HS-27A (cell line): Measurements from ENCODE around the gene CCDC170.

ENCODE experiments used
- DNase-seq: peaks from one replicate; pipeline ENCODE4 v3.0.0-alpha.2; 2012; ENCODE audit warnings: low read depth, missing footprints

CCDC170 gene

DNA sequence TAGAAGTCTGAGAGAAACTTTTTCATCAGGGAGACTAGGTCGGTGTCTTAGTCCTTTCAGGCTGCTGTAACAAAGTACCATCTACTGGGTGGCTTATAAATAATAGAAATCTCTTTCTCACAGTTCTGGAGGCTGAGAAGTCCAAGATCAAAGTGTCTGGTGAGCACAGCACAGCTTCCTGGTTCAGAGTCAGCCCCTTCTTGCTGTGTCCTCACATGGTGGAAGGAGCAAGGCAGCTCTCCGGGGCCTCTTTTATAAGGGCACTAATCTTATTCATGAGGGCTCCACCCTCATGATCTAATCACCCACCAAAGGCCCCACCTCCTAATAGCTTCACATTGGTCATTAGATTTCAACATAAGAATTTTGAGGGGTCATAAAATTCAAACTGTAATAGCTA, 122.8 kb downstream of the CCDC170 start:
- no peak for DNase-seq

DNA sequence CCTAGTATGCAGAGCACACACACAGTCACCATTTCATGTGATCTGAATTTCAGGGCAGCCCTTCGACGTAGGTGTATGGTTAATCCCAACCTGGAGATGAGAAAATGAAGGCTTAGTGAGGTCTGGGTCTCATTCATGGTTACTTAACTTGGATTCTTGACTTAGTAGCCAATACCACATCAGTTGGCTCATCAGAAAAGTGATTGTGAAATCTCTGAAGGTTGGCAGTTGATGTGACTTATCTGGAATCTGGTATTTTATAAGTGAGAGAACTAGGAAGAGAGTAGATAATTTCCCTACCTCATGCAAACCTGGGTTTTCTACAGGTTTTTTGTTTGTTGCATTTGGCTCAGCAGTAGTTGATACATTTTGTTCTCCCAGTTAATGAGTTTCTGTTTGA, 123.7 kb downstream of the CCDC170 start:
- no peak for DNase-seq

DNA sequence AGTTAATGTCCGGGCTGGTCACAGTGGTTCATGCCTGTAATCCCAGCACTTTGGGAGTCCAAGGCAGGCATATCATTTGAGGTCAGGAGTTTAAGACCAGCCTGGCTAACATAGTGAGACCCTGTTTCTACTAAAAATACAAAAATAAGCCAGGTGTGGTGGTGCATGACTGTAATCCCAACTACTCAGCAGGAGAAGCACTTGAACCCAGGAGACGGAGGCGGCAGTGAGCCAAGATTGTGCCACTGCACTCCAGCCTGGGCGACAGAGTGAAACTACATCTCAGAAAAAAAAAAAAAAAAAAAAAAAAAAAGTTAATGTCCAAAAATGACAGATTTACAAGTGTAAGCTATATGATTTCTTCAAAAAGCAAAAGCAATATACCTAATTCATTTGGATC, 124.9 kb downstream of the CCDC170 start:
- DNase-seq = no peak

DNA sequence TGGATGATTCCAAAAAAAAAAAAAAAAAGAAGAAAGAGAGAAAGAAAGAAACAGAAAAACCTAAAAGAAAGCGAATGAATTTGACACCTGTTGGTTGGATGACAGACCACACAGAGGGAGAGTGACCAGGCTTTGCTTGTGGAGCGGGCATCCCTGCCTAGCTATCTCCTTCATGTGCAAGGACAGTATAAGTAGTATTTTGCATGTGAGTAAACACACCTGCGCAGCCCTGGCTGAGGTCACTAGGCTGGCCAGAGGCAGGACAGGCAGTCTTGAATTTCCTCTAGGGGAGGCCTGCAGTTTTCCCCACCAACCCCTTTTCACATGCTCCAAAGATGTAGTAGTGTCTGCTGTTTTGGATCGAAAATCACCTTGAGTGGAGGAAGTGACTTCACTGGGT, 126.4 kb downstream of the CCDC170 start:
- no peak for DNase-seq

GRCh38 chr6:151624071-151624470, 130.3 kb downstream of the CCDC170 start:
- DNase-seq = no peak

DNA sequence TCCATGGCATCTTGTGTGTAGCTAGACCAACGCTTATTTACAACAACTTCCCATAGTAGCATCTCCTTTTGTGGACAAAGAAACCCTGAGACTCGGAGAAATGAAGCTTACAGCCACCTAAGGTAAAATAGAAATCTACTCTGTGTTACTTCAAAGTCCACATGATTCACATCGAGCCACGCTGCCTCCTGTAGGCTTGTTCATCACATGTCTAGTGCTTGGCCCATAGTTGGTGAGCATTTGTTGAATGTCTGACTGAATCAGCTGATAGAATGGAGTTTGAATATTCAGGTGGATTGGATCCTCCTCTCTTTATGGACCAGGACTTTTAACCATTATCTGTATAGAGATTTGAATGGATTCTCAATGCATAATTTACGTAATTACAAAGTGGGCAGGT, 130.7 kb downstream of the CCDC170 start:
- no peak for DNase-seq

DNA sequence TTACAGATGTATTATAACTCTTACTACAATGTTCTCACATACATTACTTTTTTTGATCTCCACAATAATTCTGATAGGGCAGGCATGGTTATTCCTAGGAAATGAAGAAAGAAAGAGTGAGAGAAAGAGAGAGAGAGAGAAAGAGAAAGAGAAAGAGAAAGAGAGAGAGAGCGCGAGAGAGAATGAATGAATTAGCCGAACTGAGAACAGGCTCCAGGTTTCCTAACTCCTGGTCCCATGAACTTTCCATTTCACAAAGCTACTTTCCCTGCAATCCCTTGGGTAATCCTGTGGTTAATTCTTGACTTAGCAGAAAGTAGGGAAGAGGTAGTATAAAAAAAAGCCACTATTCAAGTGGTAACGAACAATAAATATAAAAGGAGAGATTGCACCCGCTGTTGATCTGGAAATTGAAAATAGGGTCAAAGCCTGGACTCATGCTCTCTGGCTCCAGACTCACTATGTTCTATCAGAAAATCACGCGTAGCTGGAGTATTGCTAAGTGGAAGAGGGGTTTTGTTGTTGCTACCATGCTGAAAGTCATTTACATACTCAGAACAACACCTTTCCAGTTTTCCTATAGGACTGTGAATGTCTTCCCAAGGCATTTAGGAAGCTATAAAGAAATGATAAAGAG, 131.2 kb downstream of the CCDC170 start:
- no peak for DNase-seq

DNA sequence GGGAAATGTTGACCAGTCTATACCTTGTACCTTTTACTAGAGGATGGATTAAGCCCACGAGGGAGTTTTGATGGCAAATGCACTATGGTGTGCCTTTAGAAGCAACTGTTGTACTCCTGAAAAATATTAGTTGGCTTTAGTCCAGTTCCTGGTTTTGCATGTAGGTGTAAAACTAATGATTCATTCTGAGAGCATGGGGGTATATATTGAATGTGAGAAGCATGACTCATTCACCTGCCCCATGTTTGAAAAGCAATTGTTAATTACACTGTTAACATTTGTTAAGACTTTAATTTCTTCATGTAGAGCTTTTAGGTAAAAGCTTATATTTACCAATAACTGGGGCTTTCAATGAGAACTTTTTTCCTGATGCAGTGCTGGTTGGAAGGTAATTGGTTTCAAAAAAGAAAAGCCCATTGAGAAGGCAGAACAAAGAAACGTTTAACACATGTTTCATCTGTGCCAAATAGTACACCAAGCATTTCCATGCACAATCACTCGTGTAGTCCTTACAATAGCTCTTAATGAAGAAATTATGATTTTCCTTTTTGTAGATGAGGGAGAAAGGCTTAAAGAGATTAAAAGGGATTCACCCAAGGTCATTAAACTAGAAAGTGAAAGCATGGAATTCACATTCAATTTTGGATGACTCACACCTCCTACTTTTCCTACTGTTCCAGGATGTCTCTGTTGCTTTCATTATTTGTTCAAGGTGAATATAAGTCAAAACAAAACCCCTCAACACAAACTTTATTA, 134.1 kb downstream of the CCDC170 start:
- no peak for DNase-seq

DNA sequence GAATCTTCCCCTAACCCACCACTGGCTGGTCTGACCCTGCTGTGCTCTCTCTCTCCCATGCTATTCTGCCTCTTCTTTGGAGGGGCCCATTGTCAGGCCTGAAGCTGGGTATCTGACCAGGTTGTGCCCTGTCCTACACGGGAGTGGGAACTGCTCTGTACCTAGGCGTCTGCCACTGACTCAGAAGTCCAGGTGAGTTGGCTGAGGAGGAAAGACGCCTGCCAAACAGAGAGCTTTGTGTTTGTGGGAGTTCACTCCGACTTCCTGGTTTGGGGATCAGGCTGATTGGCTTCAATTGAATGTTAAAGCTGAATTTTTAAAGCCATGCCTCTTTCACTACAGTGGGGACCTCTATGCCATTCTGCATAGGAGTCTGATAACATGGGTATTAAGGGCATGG, 136.0 kb downstream of the CCDC170 start:
- DNase-seq = no peak

- DNase-seq = no peak
Observed at GRCh38 chr6:151630387-151630786, 136.6 kb downstream of the CCDC170 start.

- no peak for DNase-seq
Observed at GRCh38 chr6:151630991-151631655, 137.3 kb downstream of the CCDC170 start.

DNA sequence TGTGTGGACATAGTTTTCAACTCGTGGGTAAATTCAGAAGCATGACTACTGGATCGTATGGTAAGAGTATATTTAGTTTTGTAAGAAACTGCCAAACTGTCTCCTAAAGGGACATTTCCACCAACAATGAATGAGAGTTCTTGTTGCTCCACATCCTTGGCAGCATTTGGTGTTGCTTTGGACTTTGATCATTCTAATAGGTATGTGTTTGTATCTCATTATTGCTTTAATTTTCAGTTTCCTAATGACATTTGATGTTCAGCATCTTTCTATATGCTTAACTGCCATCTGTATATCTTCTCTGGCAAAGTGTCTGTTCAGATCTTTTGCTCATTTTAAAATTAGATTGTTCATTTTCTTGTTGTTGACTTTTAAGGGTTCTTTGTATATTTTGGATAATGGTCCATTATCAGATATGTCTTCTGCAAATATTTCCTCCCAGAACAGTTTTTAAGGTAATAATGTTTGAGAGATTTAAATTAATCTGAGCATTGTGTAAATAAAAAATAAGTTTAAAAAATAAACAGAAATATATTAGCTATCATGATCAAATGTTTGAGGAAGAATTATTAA, 138.7 kb downstream of the CCDC170 start:
- DNase-seq = no peak

DNA sequence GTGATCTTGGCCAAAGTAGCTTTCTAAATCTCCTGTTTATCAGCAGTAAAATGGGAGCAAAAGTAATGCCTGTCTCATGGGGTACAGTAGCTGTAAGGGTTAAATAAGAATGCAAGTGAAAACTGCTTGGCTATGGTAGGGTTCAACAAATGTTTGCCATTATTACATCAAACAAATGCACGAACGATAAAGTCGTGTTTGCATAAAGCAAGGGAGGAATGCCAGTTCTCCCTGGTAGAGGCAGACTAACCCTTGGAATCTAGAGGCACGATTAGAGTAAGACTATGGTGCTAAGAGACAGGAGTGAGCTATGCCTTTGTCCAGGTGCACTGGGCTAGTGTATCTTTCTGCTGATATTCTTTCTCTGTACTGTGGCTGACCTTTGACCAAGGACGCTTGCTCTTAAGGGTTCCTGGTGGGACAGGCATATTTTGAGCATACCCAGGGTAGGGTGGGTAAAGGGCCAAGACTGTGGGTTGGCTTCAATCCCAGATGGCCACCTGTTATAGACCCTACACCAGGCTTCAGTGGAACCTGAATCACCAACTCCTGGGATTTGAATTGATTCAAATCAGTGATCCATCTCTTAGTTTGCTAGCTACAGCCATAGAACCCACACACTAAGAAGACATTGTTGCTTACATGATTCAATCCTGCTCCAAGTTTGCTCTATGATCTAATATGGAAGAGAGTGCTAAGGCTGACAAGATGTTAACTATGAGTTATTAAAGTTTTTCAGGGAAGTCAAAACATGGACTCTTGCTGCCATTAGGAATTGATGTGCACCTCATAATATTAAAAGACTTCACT, 139.9 kb downstream of the CCDC170 start:
- DNase-seq = no peak

- no peak for DNase-seq
Observed at GRCh38 chr6:151634336-151634720, 140.5 kb downstream of the CCDC170 start.

- no peak for DNase-seq
Observed at GRCh38 chr6:151635741-151636140, 141.9 kb downstream of the CCDC170 start.

- no peak for DNase-seq
Observed at GRCh38 chr6:151637814-151638213, 144.0 kb downstream of the CCDC170 start.

GRCh38 chr6:151639750-151640149, 145.9 kb downstream of the CCDC170 start:
- no peak for DNase-seq

GRCh38 chr6:151641028-151641427, 147.2 kb downstream of the CCDC170 start:
- DNase-seq = no peak

DNA sequence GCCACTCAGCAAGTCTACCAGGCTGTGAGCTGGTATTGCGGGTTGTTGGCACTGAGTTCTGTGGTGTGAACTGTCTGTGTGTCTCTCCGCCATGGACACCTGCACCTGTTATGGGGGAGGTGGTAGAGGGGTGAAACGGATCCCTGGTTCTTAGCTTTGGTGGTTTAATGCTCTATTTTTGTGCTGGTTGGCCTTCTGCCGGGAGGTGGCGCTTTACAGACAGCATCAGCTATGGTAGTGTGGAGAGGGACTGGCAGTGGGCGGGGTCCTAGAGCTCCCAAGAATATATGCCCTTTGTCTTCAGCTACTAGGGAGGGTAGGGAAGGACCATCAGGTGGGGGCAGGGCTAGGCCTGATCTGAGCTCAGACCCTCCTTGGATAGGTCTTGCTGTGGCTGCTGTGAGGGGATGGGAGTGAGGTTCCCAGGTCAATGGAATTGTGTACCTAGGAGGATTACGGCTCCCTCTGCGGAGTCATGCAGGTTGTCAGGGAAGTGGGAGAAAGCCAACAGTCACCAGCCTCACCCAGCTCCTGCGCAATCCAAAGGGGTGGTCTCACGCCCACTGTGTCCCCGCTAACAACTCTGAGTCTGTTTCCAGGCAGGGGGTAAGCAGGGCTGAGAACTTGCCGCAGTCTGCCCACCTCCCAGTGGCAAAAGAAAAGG, 154.3 kb downstream of the CCDC170 start:
- DNase-seq = no peak

DNA sequence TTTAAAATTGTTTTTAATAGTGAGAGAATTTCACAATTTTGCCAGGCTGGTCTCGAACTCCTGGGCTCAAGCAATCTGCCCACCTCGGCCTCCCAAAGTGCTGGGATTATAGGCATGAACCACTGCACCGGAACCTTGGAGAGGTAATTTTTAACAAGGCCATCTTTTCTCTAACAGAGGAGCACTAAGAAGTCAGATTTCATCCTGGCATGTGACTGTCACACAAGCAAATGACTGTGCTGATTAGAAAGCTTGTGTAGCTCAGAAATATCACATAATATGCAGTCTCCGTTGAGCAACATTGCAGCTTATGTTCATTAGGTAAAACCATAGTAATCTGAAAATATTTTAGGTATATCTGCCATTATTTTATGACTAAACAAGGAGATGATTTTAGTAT, 156.0 kb downstream of the CCDC170 start:
- DNase-seq = no peak

GRCh38 chr6:151651639-151652038, 157.8 kb downstream of the CCDC170 start:
- DNase-seq = no peak

GRCh38 chr6:151652325-151652724, 158.5 kb downstream of the CCDC170 start:
- no peak for DNase-seq
